Sigmoid colon (tissue), 7 donors: ENCODE results near the gene PRKN. TPM values are rescaled to one million over a fixed set of nuclear protein-coding genes. Genes with fewer than 3 reads are reported as not detected.

ENCODE experiments used
- DNase-seq: peaks from one replicate; pipeline ENCODE4 v3.0.0-alpha.2; 2019
- H3K27ac ChIP-seq, 4 donors: fragments of 200-600 bp; sonication (generic); one replicate each; pipeline ENCODE4 v1.5.1; 2016 to 2019; ENCODE audit warnings: mild to moderate bottlenecking in 1 of 4
- H3K27me3 ChIP-seq, 3 donors: fragments of 200-600 bp; sonication (generic); one replicate each; pipeline ENCODE4 v1.5.1; 2019; ENCODE audit warnings: mild to moderate bottlenecking in 1 of 3
- H3K36me3 ChIP-seq, 4 donors: fragments of 200-600 bp; sonication (generic); one replicate each; pipeline ENCODE4 v1.5.1; 2016 to 2019
- H3K4me1 ChIP-seq, 4 donors: fragments of 200-600 bp; sonication (generic); one replicate each; pipeline ENCODE4 v1.5.1; 2017 to 2019
- H3K4me3 ChIP-seq, 4 donors: fragments of 200-600 bp; sonication (generic); one replicate each; pipeline ENCODE4 v1.5.1; 2017 to 2019; ENCODE audit warnings: mild to moderate bottlenecking in 2 of 4, moderate library complexity in 1 of 4
- H3K9me3 ChIP-seq, 4 donors: fragments of 200-600 bp in 3 of 4; sonication (generic) in 3 of 4; one replicate each; pipeline versions ENCODE4 v1.5.1 to v1.6.1; 2013 to 2019
- EP300 ChIP-seq, 4 donors: sonication (generic); formaldehyde crosslinking; IDR thresholded peaks; one replicate each; pipeline ENCODE4 v1.6.1; 2017; ENCODE audit warnings: antibody characterized with exemption in 4 of 4
- POLR2A ChIP-seq, 2 donors: fragments of 450-650 bp; IDR thresholded peaks; one replicate each; pipeline ENCODE4 v1.6.1; 2016; ENCODE audit warnings: antibody characterized with exemption in 2 of 2, mild to moderate bottlenecking in 2 of 2, moderate library complexity in 2 of 2
- POLR2AphosphoS5 ChIP-seq, 4 donors: sonication (generic); formaldehyde crosslinking; IDR thresholded peaks; one replicate each; pipeline ENCODE4 v1.6.1; 2017; ENCODE audit warnings: antibody characterized with exemption in 4 of 4
- WGBS, 2 donors: extraction: QIAGEN DNeasy Blood & Tissue Kit; methylation state at CpG; one replicate each; pipeline ENCODE4 v1.1.7; 2013; 5-methylcytosine and 5-hydroxymethylcytosine counted together
- intact Hi-C: fragments of 100-400 bp; cut with DNase I; formaldehyde crosslinking; loops from one replicate; pipeline ENCODE4 v1.15.1; 2023
- polyA plus RNA-seq, 3 donors: library from polyadenylated mRNA; stranded (reverse); fragments of 200-250 nt; gene quantifications; one replicate each; pipeline ENCODE4 v1.2.3, GENCODE V29; 2013
- total RNA-seq, 4 donors: library from RNA; depleted of rRNA; stranded (reverse); fragments of >200 nt; gene quantifications; one replicate each; pipeline ENCODE4 v1.1.0, GENCODE V29; 2016
- TF ChIP-seq, protein P1 (sequence below), 4 experiments: fragments of 450-650 bp in 3 of 4; fragments of 200-600 bp in 1 of 4; IDR thresholded peaks; one replicate each; pipeline ENCODE4 v1.5.1; 2016 to 2019; ENCODE audit warnings: antibody characterized with exemption in 4 of 4, mild to moderate bottlenecking in 3 of 4, moderate library complexity in 2 of 4
- donor health status: healthy with polysubstance abuse.
- donor health status: Bipolar disorder and iron deficiency.
- donor health status: healthy.

PRKN gene
- total and polyA plus RNA-seq, 7 donors = 0.38 to 173 (median 9.7) TPM

DNA sequence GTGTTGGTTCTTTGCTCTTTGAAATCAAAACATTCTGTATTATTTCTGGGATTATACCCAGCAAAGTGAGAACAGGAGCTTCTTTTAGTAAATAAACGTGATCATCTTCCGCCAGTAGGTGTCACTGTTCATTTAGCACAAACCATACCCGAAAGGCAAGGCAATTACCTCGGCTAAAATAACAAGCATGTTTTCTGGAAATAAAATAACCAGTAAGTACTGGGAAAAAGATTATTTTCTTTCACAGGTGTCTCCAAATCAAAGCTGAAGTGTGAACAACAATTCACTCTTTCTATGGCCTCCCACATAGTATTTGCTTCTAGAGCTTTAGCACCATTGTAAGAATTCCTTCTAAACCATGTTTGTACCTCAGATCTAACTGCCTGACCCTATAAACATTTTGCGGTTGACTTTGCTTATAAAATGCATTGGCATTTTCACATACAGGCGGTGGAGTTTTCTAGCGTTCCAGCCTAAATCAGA, 1309.1 kb downstream of the PRKN start:
- Histone ChIP-seq H3K4me1 (peaks cover 0 to 19% (median 3%) of the 10 kb centered on the region in 4 donors), H3K27ac (peak overlapping the region in 2 of 4 donors; percentile 39 to 52), H3K4me3 (no peak overlapping the region), H3K9me3 (no peaks in the 10 kb centered on the region), H3K27me3 (no peaks in the 10 kb centered on the region), H3K36me3 (no peaks in the 10 kb centered on the region)
- 5 to 17% methylated on average over 7 of the region's 7 CpGs for WGBS, 2 donors
- no peak for DNase-seq
- intact Hi-C loops = loop anchor here (2.0 kb wide), 1 partner anchor 276 kb away; no protein-coding TSS in a partner anchor
- TF ChIP-seq POLR2A (IDR thresholded peaks at IDR 0.05) (no peak), POLR2AphosphoS5 (IDR thresholded peaks at IDR 0.05) (no peak), EP300 (IDR thresholded peaks at IDR 0.05) (no peak)
- TF ChIP-seq, protein P1, sequence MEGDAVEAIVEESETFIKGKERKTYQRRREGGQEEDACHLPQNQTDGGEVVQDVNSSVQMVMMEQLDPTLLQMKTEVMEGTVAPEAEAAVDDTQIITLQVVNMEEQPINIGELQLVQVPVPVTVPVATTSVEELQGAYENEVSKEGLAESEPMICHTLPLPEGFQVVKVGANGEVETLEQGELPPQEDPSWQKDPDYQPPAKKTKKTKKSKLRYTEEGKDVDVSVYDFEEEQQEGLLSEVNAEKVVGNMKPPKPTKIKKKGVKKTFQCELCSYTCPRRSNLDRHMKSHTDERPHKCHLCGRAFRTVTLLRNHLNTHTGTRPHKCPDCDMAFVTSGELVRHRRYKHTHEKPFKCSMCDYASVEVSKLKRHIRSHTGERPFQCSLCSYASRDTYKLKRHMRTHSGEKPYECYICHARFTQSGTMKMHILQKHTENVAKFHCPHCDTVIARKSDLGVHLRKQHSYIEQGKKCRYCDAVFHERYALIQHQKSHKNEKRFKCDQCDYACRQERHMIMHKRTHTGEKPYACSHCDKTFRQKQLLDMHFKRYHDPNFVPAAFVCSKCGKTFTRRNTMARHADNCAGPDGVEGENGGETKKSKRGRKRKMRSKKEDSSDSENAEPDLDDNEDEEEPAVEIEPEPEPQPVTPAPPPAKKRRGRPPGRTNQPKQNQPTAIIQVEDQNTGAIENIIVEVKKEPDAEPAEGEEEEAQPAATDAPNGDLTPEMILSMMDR (IDR thresholded peaks at IDR 0.05) = peak in 3 of 4 experiments; percentile 61 to 71 (median 67)

DNA sequence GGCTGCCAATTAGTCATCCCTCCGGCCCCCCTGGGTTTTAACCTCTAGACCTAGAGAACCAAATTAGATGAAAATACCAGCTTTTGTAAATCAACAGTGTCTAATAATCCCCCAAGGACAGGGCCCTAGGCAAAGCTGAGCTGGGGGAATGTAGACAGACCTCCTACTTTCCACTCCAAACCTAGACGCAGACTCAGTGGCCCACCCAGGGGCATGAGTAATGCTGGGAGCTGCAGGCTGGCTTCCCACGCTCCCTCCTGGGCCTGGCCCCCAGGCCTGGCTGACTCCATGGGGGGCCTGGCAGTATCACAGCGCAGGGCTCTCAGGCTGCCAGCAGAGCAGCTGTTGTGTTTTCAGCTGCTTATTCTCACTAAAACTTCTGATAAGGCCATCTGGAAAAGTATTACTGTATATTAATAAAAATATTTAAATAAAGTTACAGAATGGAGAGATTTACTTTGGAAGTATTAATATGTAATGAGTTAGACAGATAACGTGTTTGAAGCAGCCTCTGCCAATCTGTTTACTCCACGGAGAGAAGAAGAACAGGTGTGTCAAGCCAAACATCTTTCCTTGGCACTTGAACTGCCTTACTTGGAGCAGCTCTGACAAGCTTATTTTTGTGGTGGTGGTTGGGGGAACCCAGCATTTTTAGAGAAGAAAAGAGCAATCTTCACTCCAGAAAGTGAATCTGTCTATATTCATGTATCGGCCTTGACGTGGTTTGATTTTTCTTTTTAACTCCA, 1309.7 kb downstream of the PRKN start:
- intact Hi-C loops = loop anchor here (2.0 kb wide), 1 partner anchor 277 kb away; no protein-coding TSS in a partner anchor
- WGBS, 2 donors = 48 to 55% methylated on average over 8 of the region's 8 CpGs
- Histone ChIP-seq H3K36me3 (no peaks in the 10 kb centered on the region), H3K27ac (peak overlapping the region in 3 of 4 donors; percentile 4 to 52 (median 39)), H3K27me3 (no peaks in the 10 kb centered on the region), H3K9me3 (no peaks in the 10 kb centered on the region), H3K4me1 (peaks cover 0 to 17% (median 3%) of the 10 kb centered on the region in 4 donors), H3K4me3 (no peak overlapping the region)
- peak; percentile 70 for DNase-seq
- TF ChIP-seq POLR2A (IDR thresholded peaks at IDR 0.05) (no peak), POLR2AphosphoS5 (IDR thresholded peaks at IDR 0.05) (peak in 1 of 4 donors; percentile 17)

DNA sequence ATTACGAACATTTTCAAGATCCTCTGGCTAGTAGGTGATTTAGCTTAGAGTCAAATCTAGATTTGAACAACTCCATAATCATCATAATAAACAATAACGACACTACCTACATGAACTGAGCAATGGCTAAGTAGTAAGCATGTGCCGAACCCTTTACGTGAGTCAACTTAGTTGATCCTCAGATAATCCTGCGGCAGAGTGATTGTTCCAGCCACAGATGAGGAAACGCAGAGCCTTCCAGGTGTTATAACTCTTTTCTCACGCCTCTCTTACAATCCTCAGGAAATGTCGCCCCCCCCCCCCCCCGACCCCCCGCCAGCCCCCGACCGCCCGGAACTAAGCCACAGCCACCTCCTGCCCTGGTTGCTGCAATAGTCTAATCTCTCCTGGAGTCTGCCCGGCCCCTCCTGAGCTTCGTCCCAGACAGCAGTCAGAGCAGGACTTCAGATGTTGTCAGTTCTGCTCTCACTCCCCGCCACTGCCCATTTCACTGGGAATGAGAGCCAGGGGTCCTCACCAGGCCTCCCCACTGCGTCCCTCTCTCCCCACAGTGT, 1312.2 kb downstream of the PRKN start:
- no peak for TF ChIP-seq POLR2AphosphoS5 (IDR thresholded peaks at IDR 0.05)
- TF ChIP-seq, protein P1 (IDR thresholded peaks at IDR 0.05) = no peak
- TF ChIP-seq POLR2A (IDR thresholded peaks at IDR 0.05) = no peak
- TF ChIP-seq EP300 (IDR thresholded peaks at IDR 0.05) = no peak
- Histone ChIP-seq H3K4me3 (no peak overlapping the region), H3K4me1 (peaks cover 0 to 13% (median 3%) of the 10 kb centered on the region in 4 donors), H3K9me3 (peaks cover 0 to 3% (median 0%) of the 10 kb centered on the region in 4 donors), H3K36me3 (no peaks in the 10 kb centered on the region), H3K27ac (no peak overlapping the region), H3K27me3 (no peaks in the 10 kb centered on the region)
- no peak for DNase-seq
- WGBS, 2 donors = 64 to 76% methylated on average over 17 of the region's 17 CpGs
- intact Hi-C loops = no loop called here

DNA sequence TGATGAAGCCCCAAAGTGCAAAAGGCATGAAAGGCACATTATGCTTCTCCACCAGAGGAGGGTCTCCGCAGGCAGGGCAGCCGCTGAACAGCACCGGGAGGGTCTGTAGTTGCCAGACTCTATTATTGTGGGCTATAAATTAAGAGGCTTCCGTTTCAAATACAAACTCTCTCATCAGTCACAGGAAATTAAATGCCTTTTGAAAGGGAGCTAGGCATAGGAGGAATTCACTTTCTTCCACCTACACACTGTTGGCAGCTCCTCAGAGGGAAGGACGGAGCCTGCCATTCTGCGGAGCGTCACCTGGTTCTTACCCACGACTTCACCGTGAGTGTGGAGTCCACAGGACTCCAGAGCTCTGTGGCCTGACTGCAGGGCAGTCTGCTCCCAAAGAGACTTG, 1312.9 kb downstream of the PRKN start:
- 75 to 88% methylated on average over 9 of the region's 9 CpGs for WGBS, 2 donors
- no peak overlapping the region for H3K27ac ChIP-seq
- H3K9me3 ChIP-seq = peaks cover 0 to 3% (median 0%) of the 10 kb centered on the region in 4 donors
- intact Hi-C loops = no loop called here
- H3K27me3 ChIP-seq = no peaks in the 10 kb centered on the region
- no peaks in the 10 kb centered on the region for H3K36me3 ChIP-seq
- H3K4me3 ChIP-seq = no peak overlapping the region
- DNase-seq = no peak
- peaks cover 0 to 13% (median 3%) of the 10 kb centered on the region in 4 donors for H3K4me1 ChIP-seq
- no peak for TF ChIP-seq POLR2AphosphoS5 (IDR thresholded peaks at IDR 0.05)
- TF ChIP-seq EP300 (IDR thresholded peaks at IDR 0.05) = no peak
- TF ChIP-seq, protein P1 (IDR thresholded peaks at IDR 0.05) = no peak
- no peak for TF ChIP-seq POLR2A (IDR thresholded peaks at IDR 0.05)

DNA sequence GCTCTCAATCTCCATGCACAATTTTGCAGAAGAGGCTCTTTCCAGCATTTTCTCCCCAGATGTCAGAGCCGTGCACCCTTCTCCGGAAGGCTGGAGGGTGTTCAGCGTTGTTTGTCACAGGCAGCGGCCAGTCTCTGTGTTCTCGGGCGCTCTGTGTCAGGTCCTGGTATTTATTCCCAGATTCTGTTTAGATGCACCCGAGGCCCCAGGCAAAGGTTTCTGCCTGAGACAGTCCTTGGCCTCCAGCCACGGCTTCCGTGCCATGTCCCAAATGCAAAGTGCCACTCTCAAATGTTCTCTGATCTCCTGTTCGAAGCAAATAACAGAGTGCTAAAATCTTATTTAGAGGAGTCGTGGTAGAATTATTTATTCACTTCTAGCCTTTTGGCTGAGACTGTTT, 1313.4 kb downstream of the PRKN start:
- TF ChIP-seq POLR2A (IDR thresholded peaks at IDR 0.05) = no peak
- TF ChIP-seq EP300 (IDR thresholded peaks at IDR 0.05) = no peak
- TF ChIP-seq POLR2AphosphoS5 (IDR thresholded peaks at IDR 0.05) = no peak
- TF ChIP-seq, protein P1 (IDR thresholded peaks at IDR 0.05) = no peak
- Histone ChIP-seq H3K27me3 (no peaks in the 10 kb centered on the region), H3K4me3 (no peak overlapping the region), H3K27ac (no peak overlapping the region), H3K36me3 (no peaks in the 10 kb centered on the region), H3K4me1 (peaks cover 0 to 13% (median 3%) of the 10 kb centered on the region in 4 donors), H3K9me3 (peaks cover 0 to 3% (median 0%) of the 10 kb centered on the region in 4 donors)
- intact Hi-C loops = no loop called here
- DNase-seq = no peak
- WGBS, 2 donors = 85 to 89% methylated on average over 11 of the region's 11 CpGs
